GM12878 (cell line): Measurements from ENCODE around the gene MEGF11. TPM values are rescaled to one million over a fixed set of nuclear protein-coding genes. Genes with fewer than 3 reads are reported as not detected.

Experiments used
- ATAC-seq: fragments of 200-7000 bp; cut with Tn5 transposase; 3 replicates; pipeline ENCODE4 v1.9.1; 2020; ENCODE audit warnings: mild to moderate bottlenecking, moderate library complexity
- BruUV-seq: library from RNA; stranded (reverse); fragments of 400-500 nt; replicated peaks from 2 replicates; lab custom pipeline; 2021; lab: Mats Ljungman, UMichigan
- CTCF ChIA-PET: fragments of 300-600 bp; sonication (Branson Sonifier 250); formaldehyde crosslinking; extraction: SDS; loops from one replicate; lab custom pipeline; 2021; ENCODE audit warnings: inconsistent platforms; lab: Yijun Ruan, JAX
- POLR2A ChIA-PET: fragments of 350-600 bp; formaldehyde crosslinking; extraction: SDS; loops from one replicate; lab custom pipeline; 2021; ENCODE audit warnings: inconsistent platforms; lab: Charles Lee
- RAD21 ChIA-PET: fragments of 300-600 bp; sonication (Branson Sonifier 250); formaldehyde crosslinking; loops from one replicate; lab custom pipeline; 2023; ENCODE audit warnings: antibody characterized with exemption; ENCODE audit not compliant: unreplicated experiment; lab: Charles Lee
- SMC1A ChIA-PET: fragments of 300-600 bp; sonication (Branson Sonifier 250); formaldehyde crosslinking; loops from one replicate; lab custom pipeline; 2023; ENCODE audit not compliant: unreplicated experiment, uncharacterized antibody; lab: Charles Lee
- DNase-seq: peaks from one replicate; pipeline ENCODE4 v3.0.0-alpha.2; 2011; ENCODE audit warnings: low read depth, low spot score
- FAIRE-seq: peaks from 3 replicates; lab custom pipeline; 2011; peaks lifted over from hg19 to GRCh38; lab: Jason Lieb, UNC
- H2AFZ ChIP-seq: 2 replicates; pipeline ENCODE4 v1.6.0; 2011; ENCODE audit warnings: low read depth, low read length, control low read depth; ENCODE audit not compliant: control insufficient read depth
- H3K27ac ChIP-seq: 2 replicates; pipeline ENCODE4 v1.5.1; 2011; ENCODE audit warnings: control low read depth; ENCODE audit not compliant: control insufficient read depth, insufficient read depth
- H3K27me3 ChIP-seq, 2 experiments: replicated peaks in 1 of 2; 2 replicates each; pipeline versions ENCODE4 v1.6.0 to v1.6.1; 2011; ENCODE audit warnings: low read length in 1 of 2; ENCODE audit not compliant: control insufficient read depth in 2 of 2, insufficient read depth in 2 of 2
- H3K36me3 ChIP-seq, 2 experiments: 2 replicates each; pipeline ENCODE4 v1.5.1; 2011; ENCODE audit warnings: low read length in 1 of 2; ENCODE audit not compliant: control insufficient read depth in 2 of 2, insufficient read depth in 2 of 2
- H3K4me1 ChIP-seq: 2 replicates; pipeline ENCODE4 v1.6.1; 2011; ENCODE audit warnings: mild to moderate bottlenecking, low read length, moderate library complexity, mixed read lengths; ENCODE audit not compliant: control insufficient read depth, insufficient read depth
- H3K4me2 ChIP-seq: 2 replicates; pipeline ENCODE4 v1.6.0; 2011; ENCODE audit warnings: control low read depth; ENCODE audit not compliant: control insufficient read depth, insufficient read depth
- H3K4me3 ChIP-seq: fragments of 200-600 bp; sonication (generic); 2 replicates; pipeline ENCODE4 v1.5.1; 2016
- H3K79me2 ChIP-seq: 2 replicates; pipeline ENCODE4 v1.6.0; 2011; ENCODE audit warnings: low read length; ENCODE audit not compliant: control insufficient read depth, insufficient read depth
- H3K9ac ChIP-seq: 2 replicates; pipeline ENCODE4 v1.8.0; 2011; ENCODE audit warnings: low read length, control low read depth, mixed read lengths; ENCODE audit not compliant: control insufficient read depth, insufficient read depth
- H3K9me3 ChIP-seq: replicated peaks from 3 replicates; pipeline ENCODE4 v1.5.1; 2011; ENCODE audit warnings: mild to moderate bottlenecking, low read length; ENCODE audit not compliant: control insufficient read depth, insufficient read depth
- H4K20me1 ChIP-seq: 2 replicates; pipeline ENCODE4 v1.6.0; 2011; ENCODE audit not compliant: control insufficient read depth, insufficient read depth
- NR2C2 ChIP-seq: IDR thresholded peaks from 2 replicates; pipeline ENCODE4 v1.6.1; 2011; ENCODE audit warnings: borderline replicate concordance, low read depth; ENCODE audit not compliant: control insufficient read depth, insufficient read length
- POU2F2 ChIP-seq: IDR thresholded peaks from 3 replicates; pipeline ENCODE4 v1.6.1; 2011; ENCODE audit warnings: low read depth, mild to moderate bottlenecking, low read length, borderline replicate concordance
- RAD51 ChIP-seq: fragments of 450-650 bp; IDR thresholded peaks from 2 replicates; pipeline ENCODE4 v1.6.1; 2016; ENCODE audit warnings: moderate library complexity, mild to moderate bottlenecking, inconsistent platforms
- SUZ12 ChIP-seq: fragments of 200-600 bp; sonication (generic); IDR thresholded peaks from one replicate; pipeline ENCODE4 v1.6.1; 2018; ENCODE audit warnings: antibody characterized with exemption, mild to moderate bottlenecking; ENCODE audit not compliant: unreplicated experiment
- TCF7 ChIP-seq: IDR thresholded peaks from 2 replicates; pipeline ENCODE4 v1.6.1; 2014; ENCODE audit warnings: antibody characterized with exemption, borderline replicate concordance
- WGBS: methylation state at CpG from one replicate; pipeline ENCODE4 v1.1.6; 2016; ENCODE audit warnings: low lambda C conversion rate; ENCODE audit not compliant: insufficient replicate concordance, insufficient coverage; ENCODE audit errors: missing lambda C conversion rate; 5-methylcytosine and 5-hydroxymethylcytosine counted together
- in situ Hi-C: fragments of 300-500 bp; cut with MboI; formaldehyde crosslinking; loops from 9 replicates; pipeline ENCODE4 v1.14.3; 2018; ENCODE audit warnings: mixed read lengths
- intact Hi-C: fragments of 100-400 bp; cut with micrococcal nuclease; formaldehyde crosslinking; loops from one replicate; pipeline ENCODE4 v1.14.2; 2022; ENCODE audit not compliant: unreplicated experiment
- polyA plus RNA-seq, 11 experiments: library from polyadenylated mRNA; depleted of rRNA in 4 of 11; unstranded in 6 of 11; stranded (reverse) in 5 of 11; fragments of >200 nt; fragmentation: Nextera tagmentation in 4 of 11; fragmentation: Illumina TruSeq in 1 of 11; extraction: Ambion mirVana in 4 of 11; extraction: Trizol in 1 of 11; gene quantifications; 1 replicate in 1 of 11; 2 replicates in 10 of 11; pipeline versions ENCODE4 v1.2.1 to v1.2.3, GENCODE V29; 2011 to 2016; ENCODE audit warnings: inconsistent platforms in 2 of 11, missing spikeins in 2 of 11, low read depth in 1 of 11
- total RNA-seq, 4 experiments: library from RNA; depleted of rRNA in 3 of 4; stranded (reverse); fragments of >200 nt in 3 of 4; fragmentation: Illumina TruSeq in 1 of 4; extraction: Trizol in 1 of 4; gene quantifications; 2 replicates each; pipeline versions ENCODE4 v1.2.1 to v1.2.3, GENCODE V29; 2013 to 2021

Gene MEGF11
- total and polyA plus RNA-seq, 10 of the 15 experiments (the other 5 are each of a cell fraction or from before 2014, with no cell fraction given) = 0.03 to 1.7 (median 0.49) TPM

DNA sequence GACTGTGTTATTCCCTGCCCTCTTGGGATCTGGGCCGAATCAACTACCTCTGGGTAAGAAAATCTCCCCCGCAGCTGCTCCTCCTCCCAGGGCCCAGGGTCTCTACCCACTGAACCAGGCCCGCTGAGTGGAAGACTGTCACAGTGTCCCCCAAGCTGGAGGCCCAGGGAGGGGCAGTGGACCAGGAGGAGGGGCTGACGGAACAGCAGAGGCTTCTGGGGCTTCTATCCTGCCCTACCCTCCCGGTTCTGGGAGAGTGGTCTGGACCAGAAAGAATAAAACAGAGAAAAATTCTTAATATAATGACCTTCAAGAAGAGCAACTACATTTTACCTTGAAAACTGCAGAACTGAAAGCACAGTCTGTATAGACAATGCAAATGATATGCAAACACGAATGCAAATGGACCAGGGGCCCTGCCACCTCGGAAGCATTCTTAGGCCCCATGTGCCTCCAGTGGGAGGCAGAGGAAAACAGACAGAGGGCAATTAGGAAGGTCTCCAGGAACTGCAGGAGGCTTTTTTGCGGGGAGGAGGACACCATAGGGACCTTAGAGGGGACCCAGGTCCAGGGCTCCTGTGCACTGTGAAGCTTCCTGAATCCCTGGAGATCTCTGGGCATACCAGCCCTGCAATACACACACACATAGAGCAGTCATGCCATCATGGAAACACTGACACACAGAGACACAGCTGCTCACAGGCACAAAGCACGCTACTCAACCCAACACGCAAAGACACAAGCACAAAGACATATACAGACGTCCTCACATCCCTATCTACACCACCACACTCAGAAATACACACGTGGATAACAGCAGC is 12.3 kb downstream of the MEGF11 start:
- H3K27me3 ChIP-seq = peaks cover 2 to 3% of the 10 kb centered on the region in 2 experiments; a peak in 3 of 4 replicates
- in situ Hi-C loops = no loop called here
- ChIA-PET SMC1A (no interaction called here), RAD21 (no interaction called here), POLR2A (no interaction called here), CTCF (no interaction called here)
- WGBS = 23% methylated on average over 12 of the region's 12 CpGs
- BruUV-seq = no TSS peak
- TF ChIP-seq NR2C2 = no peak
- no peak for TF ChIP-seq TCF7
- TF ChIP-seq POU2F2 = peak; percentile 54; the same call in 1 of the 3 replicates
- H3K36me3 ChIP-seq = no peaks in the 10 kb centered on the region
- FAIRE-seq = no peak
- no peak overlapping the region for H3K27ac ChIP-seq
- H3K79me2 ChIP-seq = no peaks in the 10 kb centered on the region
- no peak for DNase-seq
- no peak overlapping the region for H3K4me3 ChIP-seq
- no peak overlapping the region for H3K9ac ChIP-seq
- intact Hi-C loops = no loop called here
- no peak overlapping the region for H3K4me2 ChIP-seq
- no peaks in the 10 kb centered on the region for H3K9me3 ChIP-seq
- 0 out of 3 replicates have a peak, but pooled peaks have one; percentile 18 for ATAC-seq
- no peak overlapping the region for H2AFZ ChIP-seq
- H4K20me1 ChIP-seq = no peaks in the 10 kb centered on the region
- no peaks in the 10 kb centered on the region for H3K4me1 ChIP-seq

DNA sequence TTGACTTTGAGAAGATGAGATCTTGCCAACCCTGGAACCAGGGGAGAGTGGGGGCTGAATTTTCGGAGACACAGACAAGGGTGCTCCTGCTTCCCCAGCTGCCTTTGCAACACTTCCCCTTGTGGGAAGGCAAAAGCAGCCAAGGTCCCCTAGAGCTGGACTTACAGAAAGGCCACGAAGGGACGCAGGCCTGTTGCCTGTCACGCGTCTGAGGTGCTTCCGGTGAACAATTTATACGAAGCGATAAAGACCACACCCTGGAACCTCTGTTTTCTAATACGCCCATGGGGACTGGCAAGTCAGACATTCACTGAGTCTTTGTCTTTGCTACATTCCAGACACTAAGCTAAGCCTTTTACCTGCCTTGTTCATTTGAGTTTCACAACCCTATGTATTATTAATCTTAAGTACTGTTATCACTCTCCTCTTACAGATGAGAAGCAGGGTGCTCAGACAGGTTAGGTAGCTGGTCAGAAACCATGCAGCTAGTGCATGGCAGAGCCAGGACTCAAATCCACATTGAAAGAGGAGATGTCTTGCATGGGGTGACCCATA is 13.2 kb downstream of the MEGF11 start:
- Histone ChIP-seq H3K4me2 (no peak overlapping the region), H3K4me3 (no peak overlapping the region), H2AFZ (no peak overlapping the region), H3K36me3 (no peaks in the 10 kb centered on the region)
- CTCF ChIA-PET = no interaction called here
- TF ChIP-seq SUZ12 = no peak
- TF ChIP-seq RAD51 = no peak
- TF ChIP-seq, all 136 proteins: peak for 0
- Histone ChIP-seq H3K9me3 (no peaks in the 10 kb centered on the region), H4K20me1 (no peaks in the 10 kb centered on the region), H3K9ac (no peak overlapping the region), H3K4me1 (no peaks in the 10 kb centered on the region), H3K27ac (no peak overlapping the region), H3K27me3 (peaks cover 3% of the 10 kb centered on the region in 2 experiments; a peak in 3 of 4 replicates), H3K79me2 (no peaks in the 10 kb centered on the region)
- in situ Hi-C loops (no loop called here), intact Hi-C loops (no loop called here)
- ATAC-seq (no peak), FAIRE-seq (no peak), DNase-seq (no peak)
- ChIA-PET RAD21 (interaction anchor here (0.5 kb wide), 1 partner anchor 256 kb away, joined by 3 read pairs; no protein-coding TSS in a partner anchor), POLR2A (no interaction called here), SMC1A (no interaction called here)
- 74% methylated on average over 9 of the region's 9 CpGs for WGBS
- no TSS peak for BruUV-seq
